Measurements from ENCODE around the gene TBRG1.

TBRG1 gene

GRCh38 chr11:124612045-124612444 is 10.6 kb upstream of the TBRG1 start:
- in situ Hi-C loops (cut with HindIII; ENCODE audit: low sequenced_read_pairs): no loop called here
- DNase-seq (ENCODE audit: low read depth): no peak
- TF ChIP-seq CTCF (IDR thresholded peaks at IDR 0.05; ENCODE audit: low read depth, low read length, missing control alignments): no peak
- no peak overlapping the region for H3K4me3 ChIP-seq (ENCODE audit: low read depth, low read length)

GRCh38 chr11:124612567-124613246 is 10.0 kb upstream of the TBRG1 start:
- H3K4me3 ChIP-seq (ENCODE audit: low read depth, low read length): no peak overlapping the region
- in situ Hi-C loops (cut with HindIII; ENCODE audit: low sequenced_read_pairs): no loop called here
- TF ChIP-seq CTCF (IDR thresholded peaks at IDR 0.05; ENCODE audit: low read depth, low read length, missing control alignments): no peak
- no peak for DNase-seq (ENCODE audit: low read depth)

GRCh38 chr11:124618863-124619262 is 3.8 kb upstream of the TBRG1 start:
- TF ChIP-seq CTCF (IDR thresholded peaks at IDR 0.05; ENCODE audit: low read depth, low read length, missing control alignments): no peak
- no peak overlapping the region for H3K4me3 ChIP-seq (ENCODE audit: low read depth, low read length)
- in situ Hi-C loops (cut with HindIII; ENCODE audit: low sequenced_read_pairs): no loop called here
- DNase-seq (ENCODE audit: low read depth): no peak

- DNase-seq (ENCODE audit: low read depth): no peak
- in situ Hi-C loops (cut with HindIII; ENCODE audit: low sequenced_read_pairs): loop anchor here (5.0 kb wide), 1 partner anchor 213 kb away; no protein-coding TSS in a partner anchor
- H3K4me3 ChIP-seq (ENCODE audit: low read depth, low read length): peak overlapping the region; percentile 86
- no peak for TF ChIP-seq CTCF (IDR thresholded peaks at IDR 0.05; ENCODE audit: low read depth, low read length, missing control alignments)
These were observed 1.3 kb downstream of the TBRG1 start for GRCh38 chr11:124623861-124624525.

- no peak for TF ChIP-seq CTCF (IDR thresholded peaks at IDR 0.05; ENCODE audit: low read depth, low read length, missing control alignments)
- DNase-seq (ENCODE audit: low read depth): no peak
- H3K4me3 ChIP-seq (ENCODE audit: low read depth, low read length): no peak overlapping the region
- in situ Hi-C loops (cut with HindIII; ENCODE audit: low sequenced_read_pairs): no loop called here
These were observed 3.0 kb downstream of the TBRG1 start for GRCh38 chr11:124625504-124626168.

- H3K4me3 ChIP-seq (ENCODE audit: low read depth, low read length): no peak overlapping the region
- in situ Hi-C loops (cut with HindIII; ENCODE audit: low sequenced_read_pairs): no loop called here
- TF ChIP-seq CTCF (IDR thresholded peaks at IDR 0.05; ENCODE audit: low read depth, low read length, missing control alignments): no peak
- no peak for DNase-seq (ENCODE audit: low read depth)
These were observed 4.9 kb downstream of the TBRG1 start for GRCh38 chr11:124627546-124627945.

Data from astrocyte of the cerebellum (primary cell).